GM12878 (cell line): Measurements from ENCODE around the gene RPS16. TPM values are rescaled to one million over a fixed set of nuclear protein-coding genes. Genes with fewer than 3 reads are reported as not detected.

Experiments
- BCL11A ChIP-seq: IDR thresholded peaks from 2 replicates; pipeline ENCODE4 v1.6.1; 2011; ENCODE audit warnings: low read depth, low read length
- CHD2 ChIP-seq: IDR thresholded peaks from 2 replicates; pipeline ENCODE4 v1.6.1; 2011; ENCODE audit warnings: low read depth, low read length, improper control_type of control experiment, borderline replicate concordance
- CHD4 ChIP-seq: fragments of 200-600 bp; sonication (generic); IDR thresholded peaks from 2 replicates; pipeline ENCODE4 v1.6.1; 2016; ENCODE audit warnings: mild to moderate bottlenecking
- CREB1 ChIP-seq: IDR thresholded peaks from 2 replicates; pipeline ENCODE4 v1.6.1; 2012; ENCODE audit warnings: low read depth, mild to moderate bottlenecking, inconsistent platforms
- DPF2 ChIP-seq: fragments of 450-650 bp; IDR thresholded peaks from 2 replicates; pipeline ENCODE4 v1.6.1; 2017; ENCODE audit warnings: mild to moderate bottlenecking
- EZH2 ChIP-seq: IDR thresholded peaks from 2 replicates; pipeline ENCODE4 v1.6.1; 2012; ENCODE audit warnings: low read depth, mild to moderate bottlenecking, control low read depth, inconsistent platforms, low read length, borderline replicate concordance; ENCODE audit not compliant: control insufficient read depth
- HDAC2 ChIP-seq: fragments of 200-600 bp; sonication (generic); IDR thresholded peaks from 2 replicates; pipeline ENCODE4 v1.6.1; 2017
- MYB ChIP-seq: fragments of 150-350 bp; IDR thresholded peaks from 2 replicates; pipeline ENCODE4 v1.6.1; 2014; ENCODE audit warnings: mild to moderate bottlenecking, low read depth, low read length, borderline replicate concordance
- NR2C2 ChIP-seq: IDR thresholded peaks from 2 replicates; pipeline ENCODE4 v1.6.1; 2011; ENCODE audit warnings: borderline replicate concordance, low read depth; ENCODE audit not compliant: control insufficient read depth, insufficient read length
- NRF1 ChIP-seq: conservative IDR thresholded peaks from 2 replicates; pipeline ENCODE4 v1.6.1; 2011; ENCODE audit warnings: mild to moderate bottlenecking, low read depth, low read length, improper control_type of control experiment
- PML ChIP-seq: IDR thresholded peaks from 2 replicates; pipeline ENCODE4 v1.6.1; 2012; ENCODE audit warnings: low read length, inconsistent platforms
- RELA ChIP-seq: fragments of 450-650 bp; IDR thresholded peaks from 2 replicates; pipeline ENCODE4 v1.8.0; 2014; ENCODE audit warnings: borderline replicate concordance; ENCODE audit not compliant: partially characterized antibody
- RUNX3 ChIP-seq: IDR thresholded peaks from 2 replicates; pipeline ENCODE4 v1.6.1; 2012; ENCODE audit warnings: low read length, inconsistent platforms
- SIN3A ChIP-seq: IDR thresholded peaks from 2 replicates; pipeline ENCODE4 v1.6.1; 2012; ENCODE audit warnings: low read depth, low read length, improper control_type of control experiment
- SMAD1 ChIP-seq: fragments of 450-650 bp; IDR thresholded peaks from 2 replicates; pipeline ENCODE4 v1.6.1; 2018; ENCODE audit warnings: mild to moderate bottlenecking, low read depth; ENCODE audit not compliant: partially characterized antibody
- TBL1XR1 ChIP-seq: IDR thresholded peaks from 2 replicates; pipeline ENCODE4 v1.6.1; 2012; ENCODE audit warnings: low read depth, low read length, improper control_type of control experiment
- WRNIP1 ChIP-seq: IDR thresholded peaks from 2 replicates; pipeline ENCODE4 v1.6.1; 2011; ENCODE audit warnings: low read depth, low read length, improper control_type of control experiment, borderline replicate concordance
- ZSCAN29 ChIP-seq: fragments of 450-650 bp; IDR thresholded peaks from 2 replicates; pipeline ENCODE4 v1.6.1; 2017; ENCODE audit warnings: mild to moderate bottlenecking, moderate library complexity
- polyA plus RNA-seq, 11 experiments: library from polyadenylated mRNA; depleted of rRNA in 4 of 11; unstranded in 6 of 11; stranded (reverse) in 5 of 11; fragments of >200 nt; fragmentation: Nextera tagmentation in 4 of 11; fragmentation: Illumina TruSeq in 1 of 11; extraction: Ambion mirVana in 4 of 11; extraction: Trizol in 1 of 11; gene quantifications; 1 replicate in 1 of 11; 2 replicates in 10 of 11; pipeline versions ENCODE4 v1.2.1 to v1.2.3, GENCODE V29; 2011 to 2016; ENCODE audit warnings: inconsistent platforms in 2 of 11, missing spikeins in 2 of 11, low read depth in 1 of 11
- total RNA-seq, 4 experiments: library from RNA; depleted of rRNA in 3 of 4; stranded (reverse); fragments of >200 nt in 3 of 4; fragmentation: Illumina TruSeq in 1 of 4; extraction: Trizol in 1 of 4; gene quantifications; 2 replicates each; pipeline versions ENCODE4 v1.2.1 to v1.2.3, GENCODE V29; 2013 to 2021
- TF ChIP-seq, protein P1 (sequence below): fragments of 450-650 bp; IDR thresholded peaks from 2 replicates; pipeline ENCODE4 v1.6.1; 2017; ENCODE audit warnings: mild to moderate bottlenecking, moderate library complexity
- TF ChIP-seq, protein P2 (sequence below): IDR thresholded peaks from 2 replicates; pipeline ENCODE4 v1.6.1; 2012; ENCODE audit warnings: improper control_type of control experiment, low read depth, low read length; ENCODE audit not compliant: insufficient replicate concordance
- TF ChIP-seq, protein P3 (sequence below): IDR thresholded peaks from 2 replicates; pipeline ENCODE4 v1.6.1; 2012; ENCODE audit warnings: low read length, inconsistent platforms

RPS16 gene
- total and polyA plus RNA-seq, 10 of the 15 experiments (the other 5 are each of a cell fraction or from before 2014, with no cell fraction given) = 148 to 4,810 (median 2,343) TPM

DNA sequence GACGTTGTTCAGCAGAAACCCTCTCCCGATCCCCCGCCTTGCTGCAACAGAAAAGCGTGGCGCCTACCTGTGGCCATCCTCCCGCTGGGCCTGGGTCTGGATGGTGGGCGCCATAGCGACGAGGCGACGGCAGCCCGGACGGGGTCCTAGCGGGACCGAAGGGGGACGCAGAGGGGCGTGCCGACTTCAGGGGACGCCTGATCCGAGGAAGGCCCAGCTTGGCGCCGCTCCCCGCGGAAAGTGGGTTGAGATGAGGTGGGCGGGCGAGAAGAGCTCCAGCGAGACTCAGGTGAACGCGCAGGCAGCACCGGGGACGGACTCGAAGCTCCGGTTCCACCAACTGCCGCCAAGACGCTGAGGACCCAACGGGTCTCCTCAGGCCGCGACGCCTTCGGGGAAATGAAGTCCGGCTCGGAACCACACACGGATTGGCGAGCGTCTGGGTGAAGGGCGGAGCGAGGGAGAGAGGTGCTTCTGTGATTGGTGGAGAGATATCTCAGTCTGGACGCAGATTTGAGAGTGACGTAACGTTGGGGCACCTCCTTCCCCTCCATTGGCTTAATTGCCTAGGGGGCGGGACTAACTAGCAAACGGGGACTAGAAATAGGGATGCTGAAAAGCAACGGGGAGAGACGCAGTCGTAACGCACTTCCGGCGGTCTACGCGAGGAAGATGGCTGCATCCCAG, 44.9 kb downstream of the RPS16 start, which contains the start of the genes MED29 and PAF1 (continued):
- TF ChIP-seq, protein P1, sequence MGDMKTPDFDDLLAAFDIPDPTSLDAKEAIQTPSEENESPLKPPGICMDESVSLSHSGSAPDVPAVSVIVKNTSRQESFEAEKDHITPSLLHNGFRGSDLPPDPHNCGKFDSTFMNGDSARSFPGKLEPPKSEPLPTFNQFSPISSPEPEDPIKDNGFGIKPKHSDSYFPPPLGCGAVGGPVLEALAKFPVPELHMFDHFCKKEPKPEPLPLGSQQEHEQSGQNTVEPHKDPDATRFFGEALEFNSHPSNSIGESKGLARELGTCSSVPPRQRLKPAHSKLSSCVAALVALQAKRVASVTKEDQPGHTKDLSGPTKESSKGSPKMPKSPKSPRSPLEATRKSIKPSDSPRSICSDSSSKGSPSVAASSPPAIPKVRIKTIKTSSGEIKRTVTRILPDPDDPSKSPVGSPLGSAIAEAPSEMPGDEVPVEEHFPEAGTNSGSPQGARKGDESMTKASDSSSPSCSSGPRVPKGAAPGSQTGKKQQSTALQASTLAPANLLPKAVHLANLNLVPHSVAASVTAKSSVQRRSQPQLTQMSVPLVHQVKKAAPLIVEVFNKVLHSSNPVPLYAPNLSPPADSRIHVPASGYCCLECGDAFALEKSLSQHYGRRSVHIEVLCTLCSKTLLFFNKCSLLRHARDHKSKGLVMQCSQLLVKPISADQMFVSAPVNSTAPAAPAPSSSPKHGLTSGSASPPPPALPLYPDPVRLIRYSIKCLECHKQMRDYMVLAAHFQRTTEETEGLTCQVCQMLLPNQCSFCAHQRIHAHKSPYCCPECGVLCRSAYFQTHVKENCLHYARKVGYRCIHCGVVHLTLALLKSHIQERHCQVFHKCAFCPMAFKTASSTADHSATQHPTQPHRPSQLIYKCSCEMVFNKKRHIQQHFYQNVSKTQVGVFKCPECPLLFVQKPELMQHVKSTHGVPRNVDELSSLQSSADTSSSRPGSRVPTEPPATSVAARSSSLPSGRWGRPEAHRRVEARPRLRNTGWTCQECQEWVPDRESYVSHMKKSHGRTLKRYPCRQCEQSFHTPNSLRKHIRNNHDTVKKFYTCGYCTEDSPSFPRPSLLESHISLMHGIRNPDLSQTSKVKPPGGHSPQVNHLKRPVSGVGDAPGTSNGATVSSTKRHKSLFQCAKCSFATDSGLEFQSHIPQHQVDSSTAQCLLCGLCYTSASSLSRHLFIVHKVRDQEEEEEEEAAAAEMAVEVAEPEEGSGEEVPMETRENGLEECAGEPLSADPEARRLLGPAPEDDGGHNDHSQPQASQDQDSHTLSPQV = peak; percentile 62; the same call in 1 of the 2 replicates
- TF ChIP-seq PML = peak; percentile 86
- no peak for TF ChIP-seq EZH2
- no peak for TF ChIP-seq ZSCAN29
- TF ChIP-seq NRF1 = 0 out of 2 replicates have a peak, but pooled peaks have one; percentile 1
- peak; percentile 57 for TF ChIP-seq SIN3A
- peak; percentile 93 for TF ChIP-seq CHD2
- no peak for TF ChIP-seq WRNIP1
- no peak for TF ChIP-seq HDAC2
- TF ChIP-seq CREB1 = peak; percentile 95
- no peak for TF ChIP-seq SMAD1
- TF ChIP-seq, protein P2, sequence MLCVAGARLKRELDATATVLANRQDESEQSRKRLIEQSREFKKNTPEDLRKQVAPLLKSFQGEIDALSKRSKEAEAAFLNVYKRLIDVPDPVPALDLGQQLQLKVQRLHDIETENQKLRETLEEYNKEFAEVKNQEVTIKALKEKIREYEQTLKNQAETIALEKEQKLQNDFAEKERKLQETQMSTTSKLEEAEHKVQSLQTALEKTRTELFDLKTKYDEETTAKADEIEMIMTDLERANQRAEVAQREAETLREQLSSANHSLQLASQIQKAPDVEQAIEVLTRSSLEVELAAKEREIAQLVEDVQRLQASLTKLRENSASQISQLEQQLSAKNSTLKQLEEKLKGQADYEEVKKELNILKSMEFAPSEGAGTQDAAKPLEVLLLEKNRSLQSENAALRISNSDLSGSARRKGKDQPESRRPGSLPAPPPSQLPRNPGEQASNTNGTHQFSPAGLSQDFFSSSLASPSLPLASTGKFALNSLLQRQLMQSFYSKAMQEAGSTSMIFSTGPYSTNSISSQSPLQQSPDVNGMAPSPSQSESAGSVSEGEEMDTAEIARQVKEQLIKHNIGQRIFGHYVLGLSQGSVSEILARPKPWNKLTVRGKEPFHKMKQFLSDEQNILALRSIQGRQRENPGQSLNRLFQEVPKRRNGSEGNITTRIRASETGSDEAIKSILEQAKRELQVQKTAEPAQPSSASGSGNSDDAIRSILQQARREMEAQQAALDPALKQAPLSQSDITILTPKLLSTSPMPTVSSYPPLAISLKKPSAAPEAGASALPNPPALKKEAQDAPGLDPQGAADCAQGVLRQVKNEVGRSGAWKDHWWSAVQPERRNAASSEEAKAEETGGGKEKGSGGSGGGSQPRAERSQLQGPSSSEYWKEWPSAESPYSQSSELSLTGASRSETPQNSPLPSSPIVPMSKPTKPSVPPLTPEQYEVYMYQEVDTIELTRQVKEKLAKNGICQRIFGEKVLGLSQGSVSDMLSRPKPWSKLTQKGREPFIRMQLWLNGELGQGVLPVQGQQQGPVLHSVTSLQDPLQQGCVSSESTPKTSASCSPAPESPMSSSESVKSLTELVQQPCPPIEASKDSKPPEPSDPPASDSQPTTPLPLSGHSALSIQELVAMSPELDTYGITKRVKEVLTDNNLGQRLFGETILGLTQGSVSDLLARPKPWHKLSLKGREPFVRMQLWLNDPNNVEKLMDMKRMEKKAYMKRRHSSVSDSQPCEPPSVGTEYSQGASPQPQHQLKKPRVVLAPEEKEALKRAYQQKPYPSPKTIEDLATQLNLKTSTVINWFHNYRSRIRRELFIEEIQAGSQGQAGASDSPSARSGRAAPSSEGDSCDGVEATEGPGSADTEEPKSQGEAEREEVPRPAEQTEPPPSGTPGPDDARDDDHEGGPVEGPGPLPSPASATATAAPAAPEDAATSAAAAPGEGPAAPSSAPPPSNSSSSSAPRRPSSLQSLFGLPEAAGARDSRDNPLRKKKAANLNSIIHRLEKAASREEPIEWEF = no peak
- TF ChIP-seq CHD4 = no peak
- TF ChIP-seq, protein P3, sequence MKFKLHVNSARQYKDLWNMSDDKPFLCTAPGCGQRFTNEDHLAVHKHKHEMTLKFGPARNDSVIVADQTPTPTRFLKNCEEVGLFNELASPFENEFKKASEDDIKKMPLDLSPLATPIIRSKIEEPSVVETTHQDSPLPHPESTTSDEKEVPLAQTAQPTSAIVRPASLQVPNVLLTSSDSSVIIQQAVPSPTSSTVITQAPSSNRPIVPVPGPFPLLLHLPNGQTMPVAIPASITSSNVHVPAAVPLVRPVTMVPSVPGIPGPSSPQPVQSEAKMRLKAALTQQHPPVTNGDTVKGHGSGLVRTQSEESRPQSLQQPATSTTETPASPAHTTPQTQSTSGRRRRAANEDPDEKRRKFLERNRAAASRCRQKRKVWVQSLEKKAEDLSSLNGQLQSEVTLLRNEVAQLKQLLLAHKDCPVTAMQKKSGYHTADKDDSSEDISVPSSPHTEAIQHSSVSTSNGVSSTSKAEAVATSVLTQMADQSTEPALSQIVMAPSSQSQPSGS = no peak; the same call in 1 of the 2 replicates
- TF ChIP-seq NR2C2 = no peak
- peak; percentile 96 for TF ChIP-seq MYB
- TF ChIP-seq TBL1XR1 = no peak
- TF ChIP-seq RUNX3 = no peak; the same call in none of the 2 replicates
- TF ChIP-seq DPF2 = peak; percentile 75
- peak; percentile 88 for TF ChIP-seq RELA
- no peak for TF ChIP-seq BCL11A
